GM23338 (cell line): Measurements from ENCODE around the gene HTR3E. TPM values are rescaled to one million over a fixed set of nuclear protein-coding genes. Genes with fewer than 3 reads are reported as not detected.

Experiments used
- ATAC-seq: fragments of 200-7000 bp; cut with Tn5 transposase; 3 replicates; pipeline ENCODE4 v1.9.1; 2020
- DNase-seq: peaks from one replicate; pipeline ENCODE4 v3.0.0-alpha.2; 2015; ENCODE audit warnings: low spot score
- H2AFZ ChIP-seq: fragments of 200-600 bp; sonication (generic); 2 replicates; pipeline ENCODE4 v1.8.0; 2016; ENCODE audit warnings: antibody characterized with exemption, mild to moderate bottlenecking, moderate library complexity
- H3F3A ChIP-seq: fragments of 200-600 bp; sonication (generic); replicated peaks from 2 replicates; pipeline ENCODE4 v1.8.0; 2017; ENCODE audit warnings: antibody characterized with exemption, mixed run types, low read depth
- H3K27ac ChIP-seq: fragments of 200-600 bp; sonication (generic); 2 replicates; pipeline ENCODE4 v1.6.1; 2016; ENCODE audit warnings: low read depth
- H3K27me3 ChIP-seq: fragments of 200-600 bp; sonication (generic); 2 replicates; pipeline ENCODE4 v1.8.0; 2016; ENCODE audit warnings: mild to moderate bottlenecking, mixed run types, moderate library complexity; ENCODE audit not compliant: insufficient read depth
- H3K36me3 ChIP-seq: fragments of 200-600 bp; sonication (generic); 2 replicates; pipeline ENCODE4 v1.8.0; 2016; ENCODE audit warnings: mild to moderate bottlenecking; ENCODE audit not compliant: insufficient read depth
- H3K4me1 ChIP-seq: fragments of 200-600 bp; sonication (generic); 2 replicates; pipeline ENCODE4 v1.8.0; 2016; ENCODE audit warnings: mild to moderate bottlenecking, moderate library complexity; ENCODE audit not compliant: insufficient read depth
- H3K4me2 ChIP-seq: fragments of 200-600 bp; sonication (generic); 2 replicates; pipeline ENCODE4 v1.7.1; 2017; ENCODE audit warnings: mixed run types
- H3K4me3 ChIP-seq: fragments of 200-600 bp; sonication (generic); 2 replicates; pipeline ENCODE4 v1.6.1; 2016; ENCODE audit warnings: mixed run types
- H3K79me2 ChIP-seq: fragments of 200-600 bp; sonication (generic); replicated peaks from 2 replicates; pipeline ENCODE4 v1.8.0; 2017; ENCODE audit warnings: mild to moderate bottlenecking; ENCODE audit not compliant: insufficient read depth
- H3K9me2 ChIP-seq: fragments of 200-600 bp; sonication (generic); 2 replicates; pipeline ENCODE4 v1.8.0; 2017; ENCODE audit not compliant: insufficient read depth
- H4K20me1 ChIP-seq: fragments of 200-600 bp; sonication (generic); replicated peaks from 2 replicates; pipeline ENCODE4 v1.8.0; 2017; ENCODE audit warnings: mild to moderate bottlenecking; ENCODE audit not compliant: insufficient read depth
- H3K27ac Mint-ChIP-seq: 2 replicates; pipeline ENCODE4 v1.8.0; 2020; ENCODE audit warnings: inconsistent platforms, mild to moderate bottlenecking, moderate library complexity, mixed read lengths
- H3K27me3 Mint-ChIP-seq: 3 replicates; pipeline ENCODE4 v1.8.0; 2022; ENCODE audit warnings: low read depth, mild to moderate bottlenecking, moderate library complexity, mixed read lengths, inconsistent platforms; ENCODE audit not compliant: insufficient read depth, poor library complexity
- H3K36me3 Mint-ChIP-seq: 3 replicates; pipeline ENCODE4 v1.8.0; 2021; ENCODE audit warnings: low read depth, mild to moderate bottlenecking, inconsistent platforms, moderate library complexity, mixed read lengths
- H3K4me1 Mint-ChIP-seq: 3 replicates; pipeline ENCODE4 v1.8.0; 2020; ENCODE audit warnings: mild to moderate bottlenecking, inconsistent platforms, mixed read lengths
- H3K4me3 Mint-ChIP-seq: 3 replicates; pipeline ENCODE4 v1.8.0; 2021; ENCODE audit warnings: moderate library complexity, mild to moderate bottlenecking, inconsistent platforms, mixed read lengths
- H3K9me3 Mint-ChIP-seq: 3 replicates; pipeline ENCODE4 v1.8.0; 2020; ENCODE audit warnings: moderate library complexity, mild to moderate bottlenecking, inconsistent platforms, mixed read lengths
- CREB1 ChIP-seq: fragments of 250-450 bp; sonication (Bioruptor Pico); IDR thresholded peaks from 2 replicates; pipeline ENCODE4 v1.5.0; 2020; ENCODE audit warnings: low read depth, mild to moderate bottlenecking, moderate library complexity
- CTCF ChIP-seq, 2 experiments: fragments of 200-600 bp in 1 of 2; sonication (generic) in 1 of 2; conservative IDR thresholded peaks; 2 replicates each; pipeline versions ENCODE4 v1.5.1 to v1.6.1; 2016 to 2017; ENCODE audit warnings: antibody characterized with exemption in 2 of 2, low read depth in 2 of 2, mild to moderate bottlenecking in 2 of 2, moderate library complexity in 1 of 2
- EZH2phosphoT487 ChIP-seq: fragments of 200-600 bp; sonication (generic); IDR thresholded peaks from one replicate; pipeline ENCODE4 v1.8.1; 2018; ENCODE audit warnings: antibody characterized with exemption; ENCODE audit not compliant: unreplicated experiment
- JUNB ChIP-seq: IDR thresholded peaks from one replicate; pipeline ENCODE4 v1.6.1; 2016; ENCODE audit warnings: antibody characterized with exemption; ENCODE audit not compliant: unreplicated experiment
- NANOG ChIP-seq: IDR thresholded peaks from 2 replicates; pipeline ENCODE4 v1.6.1; 2016; ENCODE audit warnings: antibody characterized with exemption, borderline replicate concordance
- POLR2AphosphoS5 ChIP-seq: IDR thresholded peaks from 2 replicates; pipeline ENCODE4 v1.6.1; 2016; ENCODE audit warnings: antibody characterized with exemption, low read depth
- REST ChIP-seq: IDR thresholded peaks from one replicate; pipeline ENCODE4 v1.6.1; 2018; ENCODE audit warnings: antibody characterized with exemption; ENCODE audit not compliant: unreplicated experiment
- STAT1 ChIP-seq: IDR thresholded peaks from one replicate; pipeline ENCODE4 v1.6.1; 2016; ENCODE audit warnings: antibody characterized with exemption; ENCODE audit not compliant: unreplicated experiment
- ZNF114 ChIP-seq: fragments of 250-450 bp; sonication (Bioruptor Pico); IDR thresholded peaks from 2 replicates; pipeline ENCODE4 v1.5.0; 2020; ENCODE audit warnings: mild to moderate bottlenecking, moderate library complexity
- ZNF331 ChIP-seq: fragments of 250-450 bp; sonication (Bioruptor Pico); IDR thresholded peaks from 2 replicates; pipeline ENCODE4 v1.5.0; 2020; ENCODE audit warnings: low read depth, mild to moderate bottlenecking, moderate library complexity
- polyA plus RNA-seq: library from polyadenylated mRNA; unstranded; fragments of >200 nt; fragmentation: Nextera tagmentation; extraction: Ambion mirVana; gene quantifications from 2 replicates; pipeline ENCODE4 v1.2.1, GENCODE V29; 2016
- total RNA-seq: library from RNA; depleted of rRNA; stranded (reverse); fragments of >200 nt; shearing (Covaris generic); gene quantifications from 2 replicates; pipeline ENCODE4 v1.2.3, GENCODE V29; 2014
- TF ChIP-seq, protein P1 (sequence below): IDR thresholded peaks from 2 replicates; pipeline ENCODE4 v1.6.1; 2016; ENCODE audit warnings: antibody characterized with exemption

The HTR3E gene
- total and polyA plus RNA-seq, 2 experiments from 2014 or later = not detected

- TF ChIP-seq POLR2AphosphoS5 (no peak), REST (no peak), NANOG (no peak), EZH2phosphoT487 (no peak)
- TF ChIP-seq, protein P1, sequence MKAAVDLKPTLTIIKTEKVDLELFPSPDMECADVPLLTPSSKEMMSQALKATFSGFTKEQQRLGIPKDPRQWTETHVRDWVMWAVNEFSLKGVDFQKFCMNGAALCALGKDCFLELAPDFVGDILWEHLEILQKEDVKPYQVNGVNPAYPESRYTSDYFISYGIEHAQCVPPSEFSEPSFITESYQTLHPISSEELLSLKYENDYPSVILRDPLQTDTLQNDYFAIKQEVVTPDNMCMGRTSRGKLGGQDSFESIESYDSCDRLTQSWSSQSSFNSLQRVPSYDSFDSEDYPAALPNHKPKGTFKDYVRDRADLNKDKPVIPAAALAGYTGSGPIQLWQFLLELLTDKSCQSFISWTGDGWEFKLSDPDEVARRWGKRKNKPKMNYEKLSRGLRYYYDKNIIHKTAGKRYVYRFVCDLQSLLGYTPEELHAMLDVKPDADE = no peak
Observed at GRCh38 chr3:184134746-184135148, 37.9 kb downstream of the HTR3E start (continued).

- Histone ChIP-seq H3K36me3 (0 out of 2 replicates have a peak, but pooled peaks cover 5% of the 10 kb centered on the region), H3K4me3 (peak within 1 kb of the TSS; percentile 89), H2AFZ (peak within 1 kb of the TSS; percentile 23), H3F3A (peaks cover 7% of the 10 kb centered on the region; the same call in 1 of the 2 replicates), H3K9me2 (no peaks in the 10 kb centered on the region), H3K79me2 (peaks cover 42% of the 10 kb centered on the region), H3K4me1 (peaks cover 7% of the 10 kb centered on the region; the same call in 1 of the 2 replicates), H3K27ac (peak within 1 kb of the TSS; percentile 53; the same call in 1 of the 2 replicates), H3K4me2 (peak within 1 kb of the TSS; percentile 100), H4K20me1 (peaks cover 4% of the 10 kb centered on the region), H3K27me3 (no peaks in the 10 kb centered on the region)
- peak within 1 kb of the TSS; percentile 90 for H3K27ac Mint-ChIP-seq
- H3K9me3 Mint-ChIP-seq = no peaks in the 10 kb centered on the region
- peaks cover 15% of the 10 kb centered on the region for H3K27me3 Mint-ChIP-seq
- H3K4me1 Mint-ChIP-seq = peaks cover 16% of the 10 kb centered on the region
- DNase-seq = peak; percentile 94
- peak within 1 kb of the TSS; percentile 95 for H3K4me3 Mint-ChIP-seq
- peaks cover 15% of the 10 kb centered on the region for H3K36me3 Mint-ChIP-seq
- ATAC-seq = peak; percentile 83
- TF ChIP-seq CREB1 (CRISPR knock-in tag) (no peak; the same call in 1 of the 2 replicates), STAT1 (no peak), NANOG (peak; percentile 41; the same call in 1 of the 2 replicates), EZH2phosphoT487 (no peak), ZNF114 (CRISPR knock-in tag) (no peak), POLR2AphosphoS5 (peak; percentile 84), REST (peak; percentile 5), JUNB (no peak), CTCF (conservative IDR thresholded peaks at IDR 0.05; ENCODE audit: low read depth in 2 of 2) (peak; percentile 34), ZNF331 (no peak)
- TF ChIP-seq, protein P1 = peak; percentile 91
Observed at GRCh38 chr3:184135149-184135910, 38.5 kb downstream of the HTR3E start, which contains the start of gene EIF2B5. Gene EIF2B5, plus strand, starts transcription at chr3:184135358. Its CDS starts 28 bp downstream, at chr3:184135386.
